Breast epithelium (tissue), 3 donors: ENCODE measurements around the gene ULBP2.

Experiments
- POLR2A ChIP-seq: fragments of 450-650 bp; IDR thresholded peaks from one replicate; pipeline ENCODE4 v1.6.1; 2016; ENCODE audit warnings: antibody characterized with exemption, mild to moderate bottlenecking, moderate library complexity
- POLR2AphosphoS5 ChIP-seq, 3 donors: sonication (generic); formaldehyde crosslinking; IDR thresholded peaks; one replicate each; pipeline ENCODE4 v1.6.1; 2017; ENCODE audit warnings: antibody characterized with exemption in 3 of 3
- TF ChIP-seq, protein P1 (sequence below), 3 donors: fragments of 450-650 bp; IDR thresholded peaks; one replicate each; pipeline ENCODE4 v1.5.1; 2016 to 2017; ENCODE audit warnings: antibody characterized with exemption in 3 of 3, mild to moderate bottlenecking in 3 of 3, moderate library complexity in 3 of 3

- TF ChIP-seq, protein P1, sequence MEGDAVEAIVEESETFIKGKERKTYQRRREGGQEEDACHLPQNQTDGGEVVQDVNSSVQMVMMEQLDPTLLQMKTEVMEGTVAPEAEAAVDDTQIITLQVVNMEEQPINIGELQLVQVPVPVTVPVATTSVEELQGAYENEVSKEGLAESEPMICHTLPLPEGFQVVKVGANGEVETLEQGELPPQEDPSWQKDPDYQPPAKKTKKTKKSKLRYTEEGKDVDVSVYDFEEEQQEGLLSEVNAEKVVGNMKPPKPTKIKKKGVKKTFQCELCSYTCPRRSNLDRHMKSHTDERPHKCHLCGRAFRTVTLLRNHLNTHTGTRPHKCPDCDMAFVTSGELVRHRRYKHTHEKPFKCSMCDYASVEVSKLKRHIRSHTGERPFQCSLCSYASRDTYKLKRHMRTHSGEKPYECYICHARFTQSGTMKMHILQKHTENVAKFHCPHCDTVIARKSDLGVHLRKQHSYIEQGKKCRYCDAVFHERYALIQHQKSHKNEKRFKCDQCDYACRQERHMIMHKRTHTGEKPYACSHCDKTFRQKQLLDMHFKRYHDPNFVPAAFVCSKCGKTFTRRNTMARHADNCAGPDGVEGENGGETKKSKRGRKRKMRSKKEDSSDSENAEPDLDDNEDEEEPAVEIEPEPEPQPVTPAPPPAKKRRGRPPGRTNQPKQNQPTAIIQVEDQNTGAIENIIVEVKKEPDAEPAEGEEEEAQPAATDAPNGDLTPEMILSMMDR (IDR thresholded peaks at IDR 0.05), result no peak
- TF ChIP-seq POLR2A, result no peak
- no peak for TF ChIP-seq POLR2AphosphoS5 (IDR thresholded peaks at IDR 0.05)
These were observed 43.7 kb upstream of the ULBP2 start, which contains the start of gene RAET1E for GRCh38 chr6:149897855-149898744.
